Measurements from ENCODE around the gene CDON. TPM values are rescaled to one million over a fixed set of nuclear protein-coding genes. Genes with fewer than 3 reads are reported as not detected.

The CDON gene
- total RNA-seq, 1 donor = 12.3 TPM

DNA sequence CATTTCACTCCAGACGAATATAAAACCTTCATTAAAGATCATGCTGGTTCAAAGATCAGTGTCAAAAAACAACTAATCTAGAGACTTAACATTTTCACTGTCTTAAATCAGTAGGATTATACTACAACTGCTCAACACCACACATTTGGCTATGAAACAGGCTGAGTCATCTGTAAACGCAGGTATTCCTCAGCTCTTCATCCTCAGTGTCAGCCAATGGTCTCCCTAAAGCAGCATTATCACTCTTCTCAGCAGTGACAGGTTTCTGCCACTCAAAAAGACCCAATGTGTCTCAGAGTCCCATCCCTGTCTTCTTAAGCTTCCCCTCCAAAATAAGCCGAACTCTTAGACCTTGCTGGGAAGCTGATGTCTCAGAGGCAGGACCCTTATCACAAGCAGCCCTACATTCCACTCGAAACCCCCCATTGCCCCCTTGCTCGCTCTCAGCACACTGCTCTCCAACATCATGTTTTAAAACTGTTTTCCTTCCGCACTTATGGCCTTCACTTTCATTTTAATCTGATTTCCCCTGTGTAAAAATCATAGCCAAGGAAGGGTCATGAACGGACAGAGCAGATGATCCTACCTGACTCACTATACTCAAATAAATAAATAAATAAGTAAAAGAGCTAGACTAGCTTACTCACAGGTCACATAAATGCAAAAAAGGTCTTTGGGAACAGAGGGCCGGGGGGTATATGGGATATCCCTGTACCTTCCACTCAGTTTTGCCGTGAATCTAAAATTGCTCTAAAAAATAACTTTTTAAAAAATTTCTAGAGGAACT is 23.0 kb downstream of the CDON start:
- H3K27me3 ChIP-seq (ENCODE audit: insufficient read depth, low read length) = peaks cover under 1% of the 10 kb centered on the region
- peaks cover 2% of the 10 kb centered on the region for H4K20me1 ChIP-seq (ENCODE audit: insufficient read depth, low read length)
- H3K79me2 ChIP-seq (ENCODE audit: insufficient read depth, low read length) = no peaks in the 10 kb centered on the region
- H3K36me3 ChIP-seq (ENCODE audit: insufficient read depth, low read length) = no peaks in the 10 kb centered on the region
- no peak overlapping the region for H2AFZ ChIP-seq (ENCODE audit: low read length)
- no peak for DNase-seq (ENCODE audit: insufficient read length, low spot score, missing footprints)
- H3K4me3 ChIP-seq (ENCODE audit: insufficient read depth, low read length) = no peak overlapping the region
- no peak overlapping the region for H3K27ac ChIP-seq (ENCODE audit: low read depth, low read length)
- TF ChIP-seq, protein P1, sequence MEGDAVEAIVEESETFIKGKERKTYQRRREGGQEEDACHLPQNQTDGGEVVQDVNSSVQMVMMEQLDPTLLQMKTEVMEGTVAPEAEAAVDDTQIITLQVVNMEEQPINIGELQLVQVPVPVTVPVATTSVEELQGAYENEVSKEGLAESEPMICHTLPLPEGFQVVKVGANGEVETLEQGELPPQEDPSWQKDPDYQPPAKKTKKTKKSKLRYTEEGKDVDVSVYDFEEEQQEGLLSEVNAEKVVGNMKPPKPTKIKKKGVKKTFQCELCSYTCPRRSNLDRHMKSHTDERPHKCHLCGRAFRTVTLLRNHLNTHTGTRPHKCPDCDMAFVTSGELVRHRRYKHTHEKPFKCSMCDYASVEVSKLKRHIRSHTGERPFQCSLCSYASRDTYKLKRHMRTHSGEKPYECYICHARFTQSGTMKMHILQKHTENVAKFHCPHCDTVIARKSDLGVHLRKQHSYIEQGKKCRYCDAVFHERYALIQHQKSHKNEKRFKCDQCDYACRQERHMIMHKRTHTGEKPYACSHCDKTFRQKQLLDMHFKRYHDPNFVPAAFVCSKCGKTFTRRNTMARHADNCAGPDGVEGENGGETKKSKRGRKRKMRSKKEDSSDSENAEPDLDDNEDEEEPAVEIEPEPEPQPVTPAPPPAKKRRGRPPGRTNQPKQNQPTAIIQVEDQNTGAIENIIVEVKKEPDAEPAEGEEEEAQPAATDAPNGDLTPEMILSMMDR (IDR thresholded peaks at IDR 0.05; ENCODE audit: extremely low read depth, low read depth, low read length) = no peak
- no peaks in the 10 kb centered on the region for H3K4me1 ChIP-seq (ENCODE audit: insufficient read depth, low read length)
- H3K9me3 ChIP-seq (ENCODE audit: low read depth, low read length) = no peaks in the 10 kb centered on the region
- peak overlapping the region; percentile 18 for H3K4me2 ChIP-seq (ENCODE audit: insufficient read depth, low read length)

DNA sequence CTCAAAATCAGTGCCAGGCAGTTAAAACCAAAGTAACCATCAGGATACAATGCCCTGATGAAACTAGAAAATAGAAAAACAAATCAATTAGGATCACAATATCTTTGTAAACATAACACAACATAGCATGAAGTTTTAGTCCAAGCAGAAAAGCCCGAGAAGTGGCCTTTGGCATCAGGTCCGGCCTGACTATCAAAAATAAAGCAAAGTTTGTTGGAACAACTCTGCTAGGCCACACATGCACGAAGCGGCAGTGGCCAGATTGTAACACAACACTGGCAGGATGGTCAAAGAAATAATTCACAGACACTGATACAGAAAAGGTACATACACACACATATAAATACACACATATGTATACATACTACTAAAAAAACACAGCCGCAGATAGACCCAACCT is 26.9 kb downstream of the CDON start:
- Histone ChIP-seq H3K27me3 (ENCODE audit: insufficient read depth, low read length) (peaks cover 2% of the 10 kb centered on the region), H3K4me1 (ENCODE audit: insufficient read depth, low read length) (no peaks in the 10 kb centered on the region), H3K79me2 (ENCODE audit: insufficient read depth, low read length) (no peaks in the 10 kb centered on the region), H2AFZ (ENCODE audit: low read length) (no peak overlapping the region), H3K4me2 (ENCODE audit: insufficient read depth, low read length) (no peak overlapping the region), H3K9me3 (ENCODE audit: low read depth, low read length) (no peaks in the 10 kb centered on the region), H3K36me3 (ENCODE audit: insufficient read depth, low read length) (no peaks in the 10 kb centered on the region), H3K27ac (ENCODE audit: low read depth, low read length) (no peak overlapping the region), H3K4me3 (ENCODE audit: insufficient read depth, low read length) (no peak overlapping the region), H4K20me1 (ENCODE audit: insufficient read depth, low read length) (peaks cover 2% of the 10 kb centered on the region)
- TF ChIP-seq, protein P1 (IDR thresholded peaks at IDR 0.05; ENCODE audit: extremely low read depth, low read depth, low read length) = no peak
- no peak for DNase-seq (ENCODE audit: insufficient read length, low spot score, missing footprints)

- Histone ChIP-seq H3K4me3 (ENCODE audit: insufficient read depth, low read length) (no peak overlapping the region), H3K36me3 (ENCODE audit: insufficient read depth, low read length) (no peaks in the 10 kb centered on the region), H3K27ac (ENCODE audit: low read depth, low read length) (no peak overlapping the region), H3K4me1 (ENCODE audit: insufficient read depth, low read length) (no peaks in the 10 kb centered on the region), H2AFZ (ENCODE audit: low read length) (no peak overlapping the region), H3K9me3 (ENCODE audit: low read depth, low read length) (no peaks in the 10 kb centered on the region), H3K4me2 (ENCODE audit: insufficient read depth, low read length) (no peak overlapping the region), H4K20me1 (ENCODE audit: insufficient read depth, low read length) (peaks cover 1% of the 10 kb centered on the region), H3K79me2 (ENCODE audit: insufficient read depth, low read length) (no peaks in the 10 kb centered on the region), H3K27me3 (ENCODE audit: insufficient read depth, low read length) (peaks cover 2% of the 10 kb centered on the region)
- TF ChIP-seq, protein P1 (IDR thresholded peaks at IDR 0.05; ENCODE audit: extremely low read depth, low read depth, low read length) = no peak
- DNase-seq (ENCODE audit: insufficient read length, low spot score, missing footprints) = no peak
Measured at GRCh38 chr11:126034933-126035425, 27.7 kb downstream of the CDON start.

DNA sequence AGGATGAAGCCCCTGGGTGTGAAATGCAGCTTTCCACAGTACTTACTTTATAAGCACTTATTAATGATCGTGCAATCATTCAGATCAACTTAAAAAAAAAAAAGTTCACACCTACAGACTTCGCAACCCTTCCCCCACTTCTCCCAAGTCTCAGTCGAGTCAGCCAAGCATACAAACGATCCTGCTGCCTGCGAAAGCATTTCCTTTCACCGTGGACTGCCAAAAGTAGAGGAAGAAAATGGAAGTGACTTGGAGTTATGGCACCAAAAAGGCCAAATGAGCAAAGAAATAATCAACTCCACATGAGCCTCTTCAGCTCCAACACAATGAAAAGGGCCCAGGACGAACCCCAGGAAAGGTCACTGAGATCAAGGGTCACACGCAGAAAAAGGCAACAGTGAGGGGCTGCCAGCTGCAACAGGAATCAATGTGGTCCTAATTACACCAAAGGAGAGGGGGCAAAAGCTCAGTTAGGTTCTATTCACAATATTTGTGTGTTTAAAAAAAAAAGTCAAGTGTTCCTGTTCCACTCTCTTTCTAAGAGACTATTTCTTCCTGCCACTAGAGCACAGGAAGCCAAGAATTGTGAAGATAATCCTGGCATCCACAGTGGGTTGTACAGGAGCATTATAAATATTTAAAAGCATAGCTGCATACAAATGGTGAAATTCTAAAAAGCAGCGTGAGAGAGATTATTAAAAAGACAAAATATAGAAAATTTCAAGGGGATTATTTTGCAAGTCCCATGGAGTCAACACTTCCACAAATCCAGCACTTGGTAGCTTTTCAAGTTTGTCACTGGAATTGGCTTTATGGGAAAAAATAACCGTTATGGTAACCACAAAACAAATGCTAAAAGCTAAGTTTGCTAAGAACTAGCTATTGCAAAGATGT is 28.4 kb downstream of the CDON start:
- no peak overlapping the region for H3K4me3 ChIP-seq (ENCODE audit: insufficient read depth, low read length)
- TF ChIP-seq, protein P1 (IDR thresholded peaks at IDR 0.05; ENCODE audit: extremely low read depth, low read depth, low read length) = no peak
- H3K9me3 ChIP-seq (ENCODE audit: low read depth, low read length) = no peaks in the 10 kb centered on the region
- no peak overlapping the region for H3K27ac ChIP-seq (ENCODE audit: low read depth, low read length)
- H2AFZ ChIP-seq (ENCODE audit: low read length) = no peak overlapping the region
- no peaks in the 10 kb centered on the region for H3K36me3 ChIP-seq (ENCODE audit: insufficient read depth, low read length)
- DNase-seq (ENCODE audit: insufficient read length, low spot score, missing footprints) = no peak
- no peak overlapping the region for H3K4me2 ChIP-seq (ENCODE audit: insufficient read depth, low read length)
- H3K27me3 ChIP-seq (ENCODE audit: insufficient read depth, low read length) = peaks cover 2% of the 10 kb centered on the region
- no peaks in the 10 kb centered on the region for H3K79me2 ChIP-seq (ENCODE audit: insufficient read depth, low read length)
- no peaks in the 10 kb centered on the region for H3K4me1 ChIP-seq (ENCODE audit: insufficient read depth, low read length)
- H4K20me1 ChIP-seq (ENCODE audit: insufficient read depth, low read length) = no peaks in the 10 kb centered on the region

All from osteoblast (primary cell).